Measurements from ENCODE around the gene SLC35G2.

DNA sequence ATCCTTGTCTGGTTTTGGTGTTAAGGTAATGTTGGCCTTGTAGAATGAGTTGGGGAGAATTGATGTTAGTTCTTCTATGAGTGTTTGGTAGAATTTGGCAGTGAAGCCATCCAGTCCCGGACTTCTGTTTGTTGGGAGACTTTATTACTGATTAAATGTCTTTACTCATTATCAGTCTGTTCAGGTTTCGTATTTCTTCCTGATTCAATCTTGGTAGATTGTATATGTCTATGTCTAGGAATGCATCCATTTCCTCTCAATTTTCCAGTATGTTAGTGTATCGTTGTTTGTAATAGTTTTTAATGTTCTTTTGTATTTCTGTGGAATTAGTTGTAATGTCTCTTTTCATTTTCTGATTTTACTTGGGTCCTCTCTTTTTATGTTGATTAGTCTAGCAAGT, 82.5 kb downstream of the SLC35G2 start:
- TF ChIP-seq, protein P1, sequence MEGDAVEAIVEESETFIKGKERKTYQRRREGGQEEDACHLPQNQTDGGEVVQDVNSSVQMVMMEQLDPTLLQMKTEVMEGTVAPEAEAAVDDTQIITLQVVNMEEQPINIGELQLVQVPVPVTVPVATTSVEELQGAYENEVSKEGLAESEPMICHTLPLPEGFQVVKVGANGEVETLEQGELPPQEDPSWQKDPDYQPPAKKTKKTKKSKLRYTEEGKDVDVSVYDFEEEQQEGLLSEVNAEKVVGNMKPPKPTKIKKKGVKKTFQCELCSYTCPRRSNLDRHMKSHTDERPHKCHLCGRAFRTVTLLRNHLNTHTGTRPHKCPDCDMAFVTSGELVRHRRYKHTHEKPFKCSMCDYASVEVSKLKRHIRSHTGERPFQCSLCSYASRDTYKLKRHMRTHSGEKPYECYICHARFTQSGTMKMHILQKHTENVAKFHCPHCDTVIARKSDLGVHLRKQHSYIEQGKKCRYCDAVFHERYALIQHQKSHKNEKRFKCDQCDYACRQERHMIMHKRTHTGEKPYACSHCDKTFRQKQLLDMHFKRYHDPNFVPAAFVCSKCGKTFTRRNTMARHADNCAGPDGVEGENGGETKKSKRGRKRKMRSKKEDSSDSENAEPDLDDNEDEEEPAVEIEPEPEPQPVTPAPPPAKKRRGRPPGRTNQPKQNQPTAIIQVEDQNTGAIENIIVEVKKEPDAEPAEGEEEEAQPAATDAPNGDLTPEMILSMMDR (IDR thresholded peaks at IDR 0.05): no peak
- TF ChIP-seq, protein P2, sequence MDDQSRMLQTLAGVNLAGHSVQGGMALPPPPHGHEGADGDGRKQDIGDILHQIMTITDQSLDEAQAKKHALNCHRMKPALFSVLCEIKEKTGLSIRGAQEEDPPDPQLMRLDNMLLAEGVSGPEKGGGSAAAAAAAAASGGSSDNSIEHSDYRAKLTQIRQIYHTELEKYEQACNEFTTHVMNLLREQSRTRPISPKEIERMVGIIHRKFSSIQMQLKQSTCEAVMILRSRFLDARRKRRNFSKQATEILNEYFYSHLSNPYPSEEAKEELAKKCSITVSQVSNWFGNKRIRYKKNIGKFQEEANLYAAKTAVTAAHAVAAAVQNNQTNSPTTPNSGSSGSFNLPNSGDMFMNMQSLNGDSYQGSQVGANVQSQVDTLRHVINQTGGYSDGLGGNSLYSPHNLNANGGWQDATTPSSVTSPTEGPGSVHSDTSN (IDR thresholded peaks at IDR 0.05): no peak
- TF ChIP-seq HDAC2 (IDR thresholded peaks at IDR 0.05): no peak
- TF ChIP-seq POLR2A (IDR thresholded peaks at IDR 0.05; ENCODE audit: low read length): no peak
- TF ChIP-seq JUNB (IDR thresholded peaks at IDR 0.05): no peak
- TF ChIP-seq EP300 (IDR thresholded peaks at IDR 0.05): no peak
- TF ChIP-seq CBX2 (IDR thresholded peaks at IDR 0.05; ENCODE audit: borderline replicate concordance, low read depth): no peak
- TF ChIP-seq, protein P3, sequence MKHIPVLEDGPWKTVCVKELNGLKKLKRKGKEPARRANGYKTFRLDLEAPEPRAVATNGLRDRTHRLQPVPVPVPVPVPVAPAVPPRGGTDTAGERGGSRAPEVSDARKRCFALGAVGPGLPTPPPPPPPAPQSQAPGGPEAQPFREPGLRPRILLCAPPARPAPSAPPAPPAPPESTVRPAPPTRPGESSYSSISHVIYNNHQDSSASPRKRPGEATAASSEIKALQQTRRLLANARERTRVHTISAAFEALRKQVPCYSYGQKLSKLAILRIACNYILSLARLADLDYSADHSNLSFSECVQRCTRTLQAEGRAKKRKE (CRISPR knock-in tag; IDR thresholded peaks at IDR 0.05; ENCODE audit: low read depth): no peak
- no peak for TF ChIP-seq RFX5 (IDR thresholded peaks at IDR 0.05)
- TF ChIP-seq, protein P4, sequence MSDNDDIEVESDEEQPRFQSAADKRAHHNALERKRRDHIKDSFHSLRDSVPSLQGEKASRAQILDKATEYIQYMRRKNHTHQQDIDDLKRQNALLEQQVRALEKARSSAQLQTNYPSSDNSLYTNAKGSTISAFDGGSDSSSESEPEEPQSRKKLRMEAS (IDR thresholded peaks at IDR 0.05): no peak
